ENCODE measurements around the gene TIAM2. TPM values are rescaled to one million over a fixed set of nuclear protein-coding genes. Genes with fewer than 3 reads are reported as not detected.
A peak's percentile ranks its signal among the peaks of the same experiment; 100 is the strongest.

The TIAM2 gene
- total RNA-seq, 2 experiments from 2014 or later: 2.5 to 3.8 TPM

DNA sequence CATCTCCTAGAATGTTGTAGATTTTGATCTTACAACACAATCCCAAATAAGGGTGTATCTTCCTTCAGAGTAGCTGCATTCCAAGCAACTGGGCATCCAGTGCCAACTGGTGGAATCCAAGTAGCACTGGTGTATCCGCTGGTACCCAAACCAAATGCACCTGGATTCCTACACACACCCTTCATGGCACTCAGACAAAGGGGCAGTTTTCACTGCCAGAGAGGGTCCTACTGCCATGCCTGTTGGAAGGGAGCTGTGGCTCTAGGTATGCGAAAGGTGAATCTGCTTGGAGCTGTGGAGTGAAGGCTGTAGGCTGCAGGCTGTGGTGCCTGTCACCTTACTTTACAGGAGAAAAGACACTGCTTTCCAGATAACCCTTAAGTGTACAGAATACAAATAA, 251.7 kb downstream of the TIAM2 start:
- H3K4me1 Mint-ChIP-seq: no peaks in the 10 kb centered on the region
- H3K27me3 Mint-ChIP-seq: no peaks in the 10 kb centered on the region
- no peak overlapping the region for H3K4me3 Mint-ChIP-seq
- H3K27ac Mint-ChIP-seq: no peak overlapping the region
- DNase-seq: no peak
- H3K9me3 Mint-ChIP-seq: no peaks in the 10 kb centered on the region
- peaks cover 9% of the 10 kb centered on the region for H3K36me3 Mint-ChIP-seq

DNA sequence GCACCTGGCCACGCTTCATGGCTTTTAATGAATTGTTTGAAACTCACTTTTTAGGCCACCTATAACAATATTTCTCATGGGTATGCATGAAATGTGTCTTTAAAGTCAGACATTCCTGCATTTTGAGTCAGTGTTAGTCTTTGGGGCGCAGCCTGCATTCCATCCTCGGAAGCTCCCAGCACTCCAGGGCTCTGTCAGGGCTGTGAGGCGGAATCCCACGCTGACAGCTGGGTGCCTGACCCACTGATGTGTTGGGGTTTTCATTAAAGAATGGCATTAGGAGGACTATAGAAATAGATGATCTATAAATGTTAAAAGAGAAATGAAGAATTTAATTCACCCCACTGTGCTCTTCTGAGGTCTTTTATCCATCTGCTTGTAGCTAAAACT, 252.5 kb downstream of the TIAM2 start:
- DNase-seq: no peak
- Mint-ChIP-seq H3K27ac (no peak overlapping the region), H3K4me1 (no peaks in the 10 kb centered on the region), H3K4me3 (no peak overlapping the region), H3K9me3 (no peaks in the 10 kb centered on the region), H3K36me3 (peaks cover 9% of the 10 kb centered on the region), H3K27me3 (no peaks in the 10 kb centered on the region)

GRCh38 chr6:155248008-155249001, 253.2 kb downstream of the TIAM2 start:
- H3K4me1 Mint-ChIP-seq: no peaks in the 10 kb centered on the region
- H3K9me3 Mint-ChIP-seq: no peaks in the 10 kb centered on the region
- peaks cover 9% of the 10 kb centered on the region for H3K36me3 Mint-ChIP-seq
- no peak overlapping the region for H3K27ac Mint-ChIP-seq
- H3K4me3 Mint-ChIP-seq: no peak overlapping the region
- no peak for DNase-seq
- no peaks in the 10 kb centered on the region for H3K27me3 Mint-ChIP-seq

DNA sequence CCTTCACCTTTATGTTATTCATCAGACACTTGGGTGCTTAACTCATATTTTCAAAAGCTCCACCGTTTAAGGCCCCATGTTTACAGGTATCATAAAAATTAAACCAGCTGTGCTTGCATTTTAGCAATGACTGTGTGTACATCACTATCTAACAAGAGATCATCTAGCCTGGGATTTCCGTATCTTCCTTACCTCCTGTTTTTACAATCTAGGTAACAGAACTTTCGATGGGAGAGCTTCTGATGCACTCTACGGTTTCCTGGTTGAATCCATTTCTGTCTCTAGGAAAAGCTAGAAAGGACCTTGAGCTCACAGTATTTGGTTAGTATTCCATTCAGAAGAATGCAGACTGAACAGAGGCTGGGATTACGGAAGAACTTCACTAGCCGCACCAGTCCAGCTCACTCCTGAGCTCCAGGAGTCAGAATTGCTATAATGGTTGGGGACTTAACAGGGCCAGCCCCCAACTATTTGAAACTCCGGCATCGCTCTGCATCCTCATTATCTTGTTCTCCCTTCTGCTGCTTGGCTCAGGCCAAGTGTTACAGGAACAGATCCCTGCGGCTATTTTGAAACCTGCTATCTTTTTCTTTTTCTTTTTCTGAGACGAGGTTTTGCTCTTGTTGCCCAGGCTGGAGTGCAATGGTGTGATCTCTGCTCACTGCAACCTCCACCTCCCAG, 255.7 kb downstream of the TIAM2 start:
- no peak overlapping the region for H3K27ac Mint-ChIP-seq
- H3K27me3 Mint-ChIP-seq: no peaks in the 10 kb centered on the region
- H3K36me3 Mint-ChIP-seq: peaks cover 9% of the 10 kb centered on the region
- no peaks in the 10 kb centered on the region for H3K9me3 Mint-ChIP-seq
- peaks cover 5% of the 10 kb centered on the region for H3K4me1 Mint-ChIP-seq
- H3K4me3 Mint-ChIP-seq: no peak overlapping the region
- no peak for DNase-seq

DNA sequence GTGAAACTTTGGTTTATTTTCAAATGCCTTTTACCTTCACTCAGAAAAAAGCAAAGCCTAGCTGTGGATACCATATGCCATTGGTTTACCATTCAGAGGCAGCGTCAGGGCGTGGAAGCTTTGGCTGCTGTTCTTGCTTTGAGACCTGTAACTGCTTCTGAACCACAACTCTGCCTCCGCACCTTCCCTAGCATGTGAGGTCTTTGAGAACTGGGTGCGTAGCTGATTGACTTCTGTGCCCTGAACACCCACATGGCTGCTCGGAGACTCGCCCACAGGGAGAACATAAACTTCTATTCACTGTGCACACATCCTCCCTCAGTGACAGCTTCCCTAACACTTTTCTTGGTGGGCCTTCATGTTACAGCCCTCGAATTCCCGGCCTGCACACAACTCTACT, 257.5 kb downstream of the TIAM2 start:
- H3K4me3 Mint-ChIP-seq: no peak overlapping the region
- DNase-seq: no peak
- H3K9me3 Mint-ChIP-seq: no peaks in the 10 kb centered on the region
- no peaks in the 10 kb centered on the region for H3K27me3 Mint-ChIP-seq
- H3K4me1 Mint-ChIP-seq: peaks cover 5% of the 10 kb centered on the region
- no peak overlapping the region for H3K27ac Mint-ChIP-seq
- H3K36me3 Mint-ChIP-seq: peaks cover 9% of the 10 kb centered on the region

- peaks cover 5% of the 10 kb centered on the region for H3K4me1 Mint-ChIP-seq
- H3K27ac Mint-ChIP-seq: peak overlapping the region; percentile 51
- no peaks in the 10 kb centered on the region for H3K9me3 Mint-ChIP-seq
- H3K27me3 Mint-ChIP-seq: no peaks in the 10 kb centered on the region
- no peak for DNase-seq
- peaks cover 6% of the 10 kb centered on the region for H3K36me3 Mint-ChIP-seq
- H3K4me3 Mint-ChIP-seq: no peak overlapping the region
Measured at GRCh38 chr6:155253337-155253736, 258.2 kb downstream of the TIAM2 start.

DNA sequence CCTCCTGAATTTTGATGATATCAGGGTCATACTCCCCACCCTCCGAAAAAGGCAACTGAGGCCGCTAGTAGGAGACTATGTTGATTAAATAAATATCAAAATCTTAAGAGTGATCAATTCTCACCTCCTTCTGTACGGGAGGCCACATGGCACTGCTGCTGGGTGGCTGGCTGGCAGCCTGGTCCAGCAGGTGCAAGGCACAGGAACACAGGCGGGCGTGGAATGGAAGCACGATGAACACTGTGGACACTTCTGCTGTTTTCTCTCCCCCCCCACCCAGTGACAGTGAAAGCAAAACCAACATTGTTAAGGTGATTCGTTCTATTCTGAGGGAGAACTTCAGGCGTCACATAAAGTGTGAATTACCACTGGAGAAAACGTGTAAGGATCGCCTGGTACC, 259.0 kb downstream of the TIAM2 start:
- no peak overlapping the region for H3K27ac Mint-ChIP-seq
- H3K4me3 Mint-ChIP-seq: no peak overlapping the region

DNA sequence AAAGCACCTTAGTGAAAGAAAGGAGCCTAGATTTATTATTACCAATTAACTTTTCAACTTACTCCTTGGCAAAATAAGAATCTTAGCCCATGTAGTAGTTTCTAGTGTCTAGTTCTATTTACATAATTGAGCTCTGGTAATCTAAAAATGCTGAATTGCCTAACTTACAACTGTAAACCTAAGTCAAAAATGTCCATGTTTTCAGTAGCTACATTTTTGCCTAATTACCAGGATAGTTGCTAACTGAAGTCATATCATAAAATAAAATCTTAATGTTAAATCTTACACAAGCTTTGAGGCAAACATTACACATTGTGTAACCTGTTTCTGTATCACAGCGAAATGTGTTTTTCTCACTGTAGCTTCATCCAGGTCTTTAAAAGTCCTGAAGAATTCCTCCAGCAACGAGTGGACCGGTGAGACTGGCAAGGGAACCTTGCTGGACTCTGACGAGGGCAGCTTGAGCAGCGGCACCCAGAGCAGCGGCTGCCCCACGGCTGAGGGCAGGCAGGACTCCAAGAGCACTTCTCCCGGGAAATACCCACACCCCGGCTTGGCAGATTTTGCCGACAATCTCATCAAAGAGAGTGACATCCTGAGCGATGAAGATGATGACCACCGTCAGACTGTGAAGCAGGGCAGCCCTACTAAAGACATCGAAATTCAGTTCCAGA, 261.1 kb downstream of the TIAM2 start:
- Mint-ChIP-seq H3K4me3 (no peak overlapping the region), H3K4me1 (peaks cover 9% of the 10 kb centered on the region), H3K27ac (no peak overlapping the region), H3K9me3 (no peaks in the 10 kb centered on the region), H3K27me3 (no peaks in the 10 kb centered on the region), H3K36me3 (peaks cover 8% of the 10 kb centered on the region)
- no peak for DNase-seq

More for the DNA sequence above, 259.0 kb downstream of the TIAM2 start:
- H3K9me3 Mint-ChIP-seq: no peaks in the 10 kb centered on the region
- DNase-seq: no peak
- peaks cover 5% of the 10 kb centered on the region for H3K4me1 Mint-ChIP-seq
- peaks cover 3% of the 10 kb centered on the region for H3K36me3 Mint-ChIP-seq
- H3K27me3 Mint-ChIP-seq: no peaks in the 10 kb centered on the region

- no peak for DNase-seq
- no peaks in the 10 kb centered on the region for H3K27me3 Mint-ChIP-seq
- no peak overlapping the region for H3K4me3 Mint-ChIP-seq
- H3K9me3 Mint-ChIP-seq: no peaks in the 10 kb centered on the region
- H3K4me1 Mint-ChIP-seq: peaks cover 20% of the 10 kb centered on the region
- H3K27ac Mint-ChIP-seq: no peak overlapping the region
- peaks cover 8% of the 10 kb centered on the region for H3K36me3 Mint-ChIP-seq
Measured at GRCh38 chr6:155257796-155258195, 262.7 kb downstream of the TIAM2 start.

DNA sequence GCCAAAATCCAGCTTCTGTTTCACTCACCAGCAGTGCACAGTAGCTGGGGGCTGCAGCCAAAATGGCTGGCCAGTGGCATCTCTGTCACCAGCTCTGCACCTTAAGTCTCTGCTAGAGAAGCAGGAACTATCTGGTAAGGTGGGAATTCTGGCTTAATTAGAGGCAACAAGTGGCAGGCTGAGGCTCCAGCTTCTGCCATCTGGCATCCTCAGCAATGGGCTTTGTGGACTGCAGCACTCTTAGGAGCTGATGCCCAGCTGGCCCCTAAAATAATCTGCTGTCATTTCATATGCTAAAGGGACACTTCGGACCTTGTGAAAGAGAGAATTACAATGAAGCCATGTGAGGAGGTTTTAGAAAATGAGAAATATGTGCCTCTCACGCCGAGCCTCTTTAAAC, 264.1 kb downstream of the TIAM2 start:
- no peak for DNase-seq
- Mint-ChIP-seq H3K9me3 (no peaks in the 10 kb centered on the region), H3K27me3 (no peaks in the 10 kb centered on the region), H3K36me3 (peaks cover 8% of the 10 kb centered on the region), H3K4me1 (peaks cover 15% of the 10 kb centered on the region), H3K27ac (no peak overlapping the region), H3K4me3 (no peak overlapping the region)

DNA sequence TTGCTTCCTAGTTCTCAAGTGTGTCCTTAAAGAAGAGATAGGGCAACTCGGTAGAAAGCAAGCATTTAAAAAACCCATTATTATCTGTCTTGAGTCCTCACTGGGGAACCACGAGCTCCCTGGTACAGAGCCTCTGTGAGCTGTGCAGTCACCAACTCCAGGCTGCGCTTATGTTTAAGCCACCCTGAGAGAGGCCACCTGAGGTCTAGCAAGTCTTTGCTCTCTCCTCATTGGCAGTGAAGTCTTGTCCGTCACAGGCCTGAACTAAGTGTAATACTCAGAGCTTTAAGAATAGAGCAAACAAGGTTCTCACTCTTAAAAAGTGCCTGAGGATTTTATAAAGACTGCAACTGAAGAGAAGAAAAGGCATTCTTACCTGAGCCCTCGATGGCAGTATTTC, 264.8 kb downstream of the TIAM2 start:
- no peak overlapping the region for H3K4me3 Mint-ChIP-seq
- H3K36me3 Mint-ChIP-seq: peaks cover 8% of the 10 kb centered on the region
- no peaks in the 10 kb centered on the region for H3K27me3 Mint-ChIP-seq
- no peaks in the 10 kb centered on the region for H3K9me3 Mint-ChIP-seq
- peaks cover 15% of the 10 kb centered on the region for H3K4me1 Mint-ChIP-seq
- no peak for DNase-seq
- H3K27ac Mint-ChIP-seq: no peak overlapping the region

- peak overlapping the region; percentile 72 for H3K27ac Mint-ChIP-seq
- no peak overlapping the region for H3K4me3 Mint-ChIP-seq
- H3K27me3 Mint-ChIP-seq: no peaks in the 10 kb centered on the region
- H3K36me3 Mint-ChIP-seq: peaks cover 10% of the 10 kb centered on the region
- H3K9me3 Mint-ChIP-seq: no peaks in the 10 kb centered on the region
- peaks cover 15% of the 10 kb centered on the region for H3K4me1 Mint-ChIP-seq
- DNase-seq: no peak
Measured at GRCh38 chr6:155260686-155261085, 265.6 kb downstream of the TIAM2 start.

GRCh38 chr6:155261111-155261900, 266.2 kb downstream of the TIAM2 start:
- Mint-ChIP-seq H3K27me3 (no peaks in the 10 kb centered on the region), H3K9me3 (no peaks in the 10 kb centered on the region), H3K4me3 (no peak overlapping the region), H3K27ac (peak overlapping the region; percentile 72), H3K4me1 (peaks cover 15% of the 10 kb centered on the region), H3K36me3 (peaks cover 13% of the 10 kb centered on the region)
- no peak for DNase-seq

DNA sequence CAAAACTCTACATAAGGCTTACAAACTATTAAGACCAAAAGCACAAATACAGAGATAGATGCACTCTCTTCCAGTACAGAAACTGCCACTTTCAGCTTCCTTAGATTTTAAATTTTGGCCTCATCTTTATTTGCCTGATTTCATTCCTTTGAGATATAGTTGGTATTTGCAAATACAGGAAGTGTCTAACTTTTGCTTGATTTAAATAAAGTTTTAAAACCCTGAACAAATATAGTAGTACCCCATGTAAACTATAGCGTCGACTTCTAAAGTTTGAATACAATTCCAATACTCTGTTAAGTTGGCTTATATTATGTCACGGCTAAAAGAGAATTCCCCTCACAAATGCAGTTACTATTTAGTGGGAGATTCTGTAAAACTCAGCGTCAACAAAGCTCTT, 267.5 kb downstream of the TIAM2 start:
- Mint-ChIP-seq H3K9me3 (no peaks in the 10 kb centered on the region), H3K27ac (peak overlapping the region; percentile 3), H3K4me3 (no peak overlapping the region), H3K4me1 (peaks cover 15% of the 10 kb centered on the region), H3K27me3 (no peaks in the 10 kb centered on the region), H3K36me3 (peaks cover 19% of the 10 kb centered on the region)
- DNase-seq: no peak
